IPS-15b (cell line): Measurements from ENCODE around the gene TMEM63A.

Source experiments
- H3K27me3 ChIP-seq: one replicate; pipeline ENCODE4 v1.6.1; 2013; ENCODE audit warnings: low read length; ENCODE audit not compliant: control insufficient read depth, insufficient read depth
- H3K36me3 ChIP-seq: one replicate; pipeline ENCODE4 v1.6.1; 2013; ENCODE audit warnings: low read length; ENCODE audit not compliant: control insufficient read depth, insufficient read depth
- H3K4me1 ChIP-seq: one replicate; pipeline ENCODE4 v1.6.1; 2013; ENCODE audit warnings: mild to moderate bottlenecking, low read length; ENCODE audit not compliant: control insufficient read depth, insufficient read depth
- H3K4me3 ChIP-seq: one replicate; pipeline ENCODE4 v1.5.1; 2013; ENCODE audit warnings: low read depth, low read length
- H3K9ac ChIP-seq: one replicate; pipeline ENCODE4 v1.6.1; 2013; ENCODE audit warnings: low read depth, mild to moderate bottlenecking, low read length
- H3K9me3 ChIP-seq: one replicate; pipeline ENCODE4 v1.6.1; 2013; ENCODE audit warnings: mild to moderate bottlenecking, low read length; ENCODE audit not compliant: control insufficient read depth, insufficient read depth

Gene TMEM63A

DNA sequence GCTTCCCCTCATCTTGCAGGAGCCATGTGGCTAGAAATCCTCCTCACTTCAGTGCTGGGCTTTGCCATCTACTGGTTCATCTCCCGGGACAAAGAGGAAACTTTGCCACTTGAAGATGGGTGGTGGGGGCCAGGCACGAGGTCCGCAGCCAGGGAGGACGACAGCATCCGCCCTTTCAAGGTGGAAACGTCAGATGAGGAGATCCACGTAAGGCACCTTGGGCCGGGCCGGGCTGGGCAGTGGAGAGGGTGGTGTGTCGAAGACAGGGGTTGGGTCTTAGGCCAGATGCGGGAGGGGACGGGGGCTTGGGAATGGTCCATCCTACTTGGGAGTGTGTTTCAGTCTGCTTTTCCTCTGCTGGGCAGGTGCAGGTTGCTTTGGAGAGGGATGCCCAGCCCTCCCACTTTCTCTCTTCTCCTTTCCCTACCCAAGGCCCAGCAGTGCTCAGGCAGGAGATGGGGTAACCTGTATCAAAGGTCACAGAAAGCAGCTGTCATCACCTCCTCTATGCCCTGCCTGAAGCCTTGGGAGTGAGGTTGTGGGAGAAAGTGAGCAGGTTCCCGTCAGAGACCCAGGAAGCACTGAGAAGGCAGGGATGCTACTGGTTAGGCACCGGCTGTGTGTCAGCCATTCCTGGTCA lies 53.4 kb downstream of the TMEM63A start:
- H3K4me1 ChIP-seq, result peaks cover 8% of the 10 kb centered on the region
- H3K4me3 ChIP-seq, result no peak overlapping the region
- peaks cover 11% of the 10 kb centered on the region for H3K36me3 ChIP-seq
- H3K9me3 ChIP-seq, result no peaks in the 10 kb centered on the region
- H3K27me3 ChIP-seq, result no peaks in the 10 kb centered on the region
- no peak overlapping the region for H3K9ac ChIP-seq

DNA sequence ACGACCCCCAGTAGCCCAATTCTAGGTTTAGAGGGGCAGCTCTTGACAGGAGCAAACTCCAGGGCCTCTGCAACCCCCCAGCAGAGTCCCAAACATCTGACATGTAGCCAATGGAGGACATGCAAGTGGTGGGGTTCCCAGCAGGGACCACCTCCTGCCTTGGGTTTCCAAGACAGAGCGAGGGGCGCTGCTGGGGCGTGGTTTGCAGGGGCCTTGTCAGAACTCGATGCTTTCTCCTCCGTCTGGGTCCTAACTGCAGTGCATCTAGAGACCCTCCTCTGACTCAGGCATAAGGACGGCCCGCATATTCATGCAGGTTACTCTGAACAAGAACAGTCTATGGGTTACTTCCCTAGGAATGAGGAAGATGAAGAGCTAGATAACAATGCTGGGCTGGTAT lies 55.1 kb downstream of the TMEM63A start:
- H3K4me3 ChIP-seq, result no peak overlapping the region
- peaks cover 8% of the 10 kb centered on the region for H3K4me1 ChIP-seq
- H3K27me3 ChIP-seq, result no peaks in the 10 kb centered on the region
- peaks cover 11% of the 10 kb centered on the region for H3K36me3 ChIP-seq
- H3K9ac ChIP-seq, result no peak overlapping the region
- H3K9me3 ChIP-seq, result no peaks in the 10 kb centered on the region

DNA sequence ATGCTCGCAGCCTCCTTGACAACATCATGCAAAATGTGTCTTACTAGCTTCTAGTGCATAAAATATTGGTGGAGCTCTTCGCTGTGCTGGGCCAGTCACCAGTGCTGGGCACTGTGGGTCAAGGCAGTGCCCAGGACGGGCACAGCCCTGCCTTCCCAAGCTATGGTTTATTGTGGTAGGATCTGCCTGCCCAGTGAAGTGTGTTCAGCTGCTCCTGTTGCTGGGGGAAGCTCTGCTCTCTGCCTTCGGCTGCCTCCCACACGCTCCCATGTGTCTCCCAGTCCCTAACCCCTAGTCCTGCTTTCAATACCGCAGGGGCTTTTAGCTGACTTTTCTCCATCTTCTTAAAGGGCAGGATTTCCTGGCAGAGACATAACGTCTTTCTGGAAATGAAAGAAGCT lies 56.6 kb downstream of the TMEM63A start:
- Histone ChIP-seq H3K36me3 (peaks cover 11% of the 10 kb centered on the region), H3K9ac (no peak overlapping the region), H3K9me3 (no peaks in the 10 kb centered on the region), H3K4me1 (peaks cover 8% of the 10 kb centered on the region), H3K4me3 (no peak overlapping the region), H3K27me3 (no peaks in the 10 kb centered on the region)

DNA sequence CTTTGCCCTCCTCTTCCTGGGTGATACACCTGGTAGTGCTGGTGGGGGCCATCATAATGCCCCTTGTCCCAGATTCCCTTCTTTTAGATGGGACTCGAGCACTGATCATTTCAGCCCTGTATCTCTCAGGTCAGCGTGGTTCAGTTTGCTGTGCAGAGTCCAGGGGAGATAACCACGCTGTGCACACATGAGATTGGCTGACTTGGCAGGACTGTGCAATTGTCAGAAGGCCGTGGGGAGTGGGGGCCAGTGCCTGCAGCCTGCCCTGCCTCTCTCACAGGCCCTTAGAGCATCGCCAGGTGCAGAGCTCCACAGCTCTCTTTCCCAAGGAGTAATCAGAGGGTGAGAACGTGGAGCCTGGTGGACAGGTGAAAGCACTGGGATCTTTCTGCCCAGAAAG lies 57.1 kb downstream of the TMEM63A start:
- no peak overlapping the region for H3K4me3 ChIP-seq
- no peaks in the 10 kb centered on the region for H3K27me3 ChIP-seq
- peaks cover 8% of the 10 kb centered on the region for H3K4me1 ChIP-seq
- no peak overlapping the region for H3K9ac ChIP-seq
- H3K36me3 ChIP-seq, result peaks cover 10% of the 10 kb centered on the region
- no peaks in the 10 kb centered on the region for H3K9me3 ChIP-seq

DNA sequence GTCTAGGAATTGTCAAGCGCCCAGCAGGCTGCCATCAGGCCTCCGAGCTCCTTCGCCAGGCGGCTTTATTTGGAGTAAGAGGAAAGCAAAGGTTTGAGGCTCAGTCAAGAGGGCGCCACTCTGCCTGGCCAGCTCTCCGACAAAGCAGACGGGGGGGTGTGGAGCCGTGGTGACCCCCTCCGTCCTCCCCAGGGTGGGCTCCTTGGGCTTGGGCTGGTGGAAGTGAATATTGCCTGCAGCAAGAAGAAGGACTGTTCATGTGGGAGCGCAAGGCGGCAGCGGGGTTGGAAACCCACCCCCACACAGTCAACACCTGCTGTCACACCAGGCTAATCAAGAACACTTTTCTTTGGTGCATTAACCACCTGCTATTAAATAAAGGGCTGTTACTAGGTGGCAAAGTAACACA lies 57.6 kb downstream of the TMEM63A start:
- Histone ChIP-seq H3K9me3 (no peaks in the 10 kb centered on the region), H3K4me1 (peaks cover 8% of the 10 kb centered on the region), H3K27me3 (no peaks in the 10 kb centered on the region), H3K36me3 (peaks cover 8% of the 10 kb centered on the region), H3K4me3 (no peak overlapping the region), H3K9ac (no peak overlapping the region)

DNA sequence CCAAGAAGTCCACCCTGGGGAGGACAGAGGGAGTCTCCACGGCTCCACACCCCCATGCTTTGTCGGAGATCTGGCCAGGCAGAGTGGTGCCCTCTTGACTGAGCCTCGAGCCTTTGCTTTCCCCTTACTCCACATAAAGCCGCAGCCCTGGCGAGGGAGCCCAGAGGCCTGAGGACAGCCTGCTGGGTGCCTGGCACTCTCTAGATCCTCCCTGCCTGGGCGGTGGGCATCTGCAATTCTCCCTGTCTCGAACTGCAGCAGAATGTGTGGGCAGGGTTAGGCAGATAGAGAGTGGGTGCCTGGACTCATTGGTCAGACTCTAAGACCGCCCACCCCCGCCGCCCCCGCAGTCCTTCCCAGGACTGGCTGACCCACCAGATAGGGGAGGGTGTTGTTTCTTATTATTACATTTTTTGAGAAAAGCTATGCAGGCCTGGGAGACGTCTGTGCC lies 58.3 kb downstream of the TMEM63A start:
- no peak overlapping the region for H3K9ac ChIP-seq
- no peaks in the 10 kb centered on the region for H3K27me3 ChIP-seq
- H3K4me3 ChIP-seq, result no peak overlapping the region
- peaks cover 4% of the 10 kb centered on the region for H3K36me3 ChIP-seq
- no peaks in the 10 kb centered on the region for H3K9me3 ChIP-seq
- peaks cover 8% of the 10 kb centered on the region for H3K4me1 ChIP-seq

DNA sequence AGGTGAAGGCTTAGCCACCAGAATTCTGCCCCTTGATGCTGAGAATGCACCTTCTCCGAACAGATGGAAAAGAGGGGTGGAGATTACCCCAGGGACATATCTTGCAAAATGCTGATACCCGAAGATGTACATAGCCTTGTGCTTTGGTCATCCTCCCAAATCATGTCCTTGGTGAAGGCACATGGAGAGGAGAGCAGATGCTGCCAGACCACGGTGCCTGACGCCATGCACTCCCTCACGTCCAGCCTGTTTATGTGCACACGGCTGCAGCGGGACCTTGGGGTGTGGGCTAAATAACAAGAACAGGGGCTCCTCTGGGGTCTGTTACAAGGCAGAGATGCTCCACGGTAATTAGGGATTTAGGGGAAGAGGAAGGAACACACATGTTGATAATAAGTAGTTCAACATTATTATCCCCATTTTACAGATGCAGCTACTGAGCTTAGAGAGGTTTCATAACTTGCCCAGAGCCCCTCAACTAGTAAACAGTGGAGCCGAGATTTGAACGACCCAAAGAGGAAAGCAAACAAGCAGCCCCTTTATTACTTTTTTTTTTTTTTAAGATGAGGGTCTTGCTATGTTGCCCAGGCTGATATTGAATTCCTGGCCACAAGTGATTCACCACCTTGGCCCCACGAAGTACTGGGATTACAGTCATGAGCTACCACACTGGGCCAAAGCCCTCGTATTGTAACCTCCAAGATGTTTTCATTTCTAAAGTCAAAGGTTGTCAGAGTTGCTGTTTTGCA lies 59.4 kb downstream of the TMEM63A start:
- peaks cover 2% of the 10 kb centered on the region for H3K36me3 ChIP-seq
- H3K9me3 ChIP-seq, result no peaks in the 10 kb centered on the region
- peaks cover 15% of the 10 kb centered on the region for H3K4me1 ChIP-seq
- no peaks in the 10 kb centered on the region for H3K27me3 ChIP-seq
- H3K4me3 ChIP-seq, result no peak overlapping the region
- H3K9ac ChIP-seq, result no peak overlapping the region

DNA sequence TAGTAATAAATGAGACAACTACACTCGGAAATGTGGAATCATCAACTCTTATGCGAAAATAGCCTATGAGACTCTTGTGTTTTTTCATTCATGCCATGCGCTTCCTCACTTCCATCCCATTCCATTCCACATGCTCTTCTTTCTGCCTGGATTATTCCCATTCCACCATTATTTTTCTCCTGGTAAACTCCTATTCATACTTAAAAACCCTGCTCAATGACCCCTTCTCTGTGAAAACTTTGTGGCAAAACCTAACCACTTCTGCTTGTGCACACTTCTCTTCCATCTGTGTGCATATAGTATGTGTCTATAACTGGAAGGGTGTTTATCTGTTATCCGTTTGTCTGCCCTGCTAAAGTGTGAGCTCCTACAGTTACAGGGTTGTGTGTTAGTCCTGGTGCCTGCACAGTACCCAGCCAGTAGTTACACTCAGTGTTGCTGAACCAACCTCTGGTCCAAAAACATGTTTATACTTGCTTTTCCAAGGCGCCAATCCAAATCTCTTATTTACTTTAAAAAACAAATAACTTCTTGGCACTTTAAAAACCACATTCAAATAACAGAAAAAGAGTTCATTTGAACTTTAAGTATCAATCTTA lies 61.6 kb downstream of the TMEM63A start:
- Histone ChIP-seq H3K36me3 (peaks cover under 1% of the 10 kb centered on the region), H3K9ac (no peak overlapping the region), H3K27me3 (no peaks in the 10 kb centered on the region)

DNA sequence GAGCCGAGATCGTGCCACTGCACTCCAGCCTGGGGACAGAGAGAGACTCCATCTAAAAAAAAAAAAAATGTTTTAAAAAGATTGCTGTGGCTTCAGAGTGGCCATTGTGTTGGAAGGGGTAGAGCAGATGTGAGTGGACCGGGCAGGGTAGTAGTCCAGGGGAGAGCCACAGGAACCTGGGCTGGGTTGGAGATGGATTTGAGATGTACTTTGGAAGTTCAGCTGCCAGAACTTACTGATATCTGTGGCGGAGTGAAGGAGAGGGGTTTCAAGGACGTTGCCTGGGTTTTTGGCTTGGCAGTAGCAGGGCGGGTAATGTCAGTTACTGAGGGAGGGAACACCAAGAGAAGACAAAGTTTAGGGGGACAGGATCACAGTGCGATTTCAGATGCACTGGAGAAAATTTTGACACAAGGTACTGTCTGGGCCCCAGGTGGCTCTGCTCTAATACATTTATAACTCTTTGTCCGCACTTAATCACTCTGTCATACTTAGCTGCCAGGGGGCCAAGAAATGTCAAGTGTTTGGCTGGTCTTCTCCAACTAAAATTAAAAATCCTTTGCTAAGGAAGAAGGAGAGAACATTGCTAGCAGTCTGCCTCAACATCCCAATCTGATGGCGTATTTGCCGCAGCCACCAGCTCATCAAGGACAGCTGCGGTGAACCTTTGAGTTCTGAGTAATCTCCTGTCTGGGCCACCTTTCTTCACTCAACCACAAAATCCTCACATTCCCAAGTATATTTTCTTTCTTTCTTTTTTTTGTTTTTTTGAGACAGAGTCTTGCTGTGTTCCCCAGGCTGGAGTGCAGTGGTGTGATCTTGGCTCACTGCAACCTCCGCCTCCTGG lies 62.6 kb downstream of the TMEM63A start:
- Histone ChIP-seq H3K27me3 (no peaks in the 10 kb centered on the region), H3K9me3 (no peaks in the 10 kb centered on the region), H3K4me1 (peaks cover 20% of the 10 kb centered on the region), H3K4me3 (no peak overlapping the region), H3K36me3 (no peaks in the 10 kb centered on the region), H3K9ac (no peak overlapping the region)

More for the DNA sequence above, 61.6 kb downstream of the TMEM63A start:
- Histone ChIP-seq H3K4me3 (no peak overlapping the region), H3K9me3 (no peaks in the 10 kb centered on the region), H3K4me1 (peaks cover 20% of the 10 kb centered on the region)

DNA sequence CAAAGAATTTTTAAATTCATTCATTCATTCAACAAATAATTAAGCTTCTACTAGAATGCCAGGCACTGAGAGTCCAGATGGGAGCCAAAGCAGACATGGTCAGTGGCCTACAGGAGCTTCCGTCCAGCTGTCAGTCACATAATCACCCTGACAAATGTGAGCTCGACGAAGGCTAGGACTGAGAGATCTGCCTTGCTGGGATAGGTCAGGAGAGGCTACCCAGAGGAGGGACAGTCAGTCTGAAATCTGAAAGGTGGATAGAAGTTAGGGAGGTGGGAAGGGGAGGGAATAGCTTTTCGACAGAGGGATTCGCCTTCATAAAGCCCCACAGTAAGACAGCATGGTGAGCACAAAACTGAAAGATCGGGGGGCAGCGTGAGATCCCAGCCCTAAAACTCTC lies 64.0 kb downstream of the TMEM63A start:
- H3K9ac ChIP-seq, result no peak overlapping the region
- H3K4me1 ChIP-seq, result peaks cover 24% of the 10 kb centered on the region
- no peaks in the 10 kb centered on the region for H3K36me3 ChIP-seq
- no peaks in the 10 kb centered on the region for H3K9me3 ChIP-seq
- H3K4me3 ChIP-seq, result no peak overlapping the region
- no peaks in the 10 kb centered on the region for H3K27me3 ChIP-seq

DNA sequence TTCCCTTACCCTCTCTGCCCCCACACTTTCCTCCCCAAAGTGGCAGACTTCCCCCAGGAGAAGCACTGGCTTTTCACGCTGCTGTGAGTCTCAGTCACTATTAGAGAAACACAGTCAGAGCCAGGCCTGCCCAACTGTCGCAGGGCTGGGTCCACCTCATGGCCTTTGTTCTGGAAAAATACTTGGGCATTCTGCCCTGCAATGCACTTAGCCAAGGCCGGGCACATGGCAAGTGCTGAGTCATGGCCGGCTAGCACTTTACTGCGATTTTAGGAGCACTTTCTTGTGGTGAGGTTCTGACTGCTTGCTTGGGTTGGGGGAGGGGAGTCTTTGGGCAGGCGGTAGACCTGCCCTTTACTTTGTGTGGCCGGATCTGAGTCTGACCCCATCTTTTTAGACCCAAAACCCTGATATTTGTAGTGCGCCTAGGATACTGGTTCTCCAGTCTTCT lies 64.5 kb downstream of the TMEM63A start:
- no peaks in the 10 kb centered on the region for H3K9me3 ChIP-seq
- no peak overlapping the region for H3K9ac ChIP-seq
- peaks cover 24% of the 10 kb centered on the region for H3K4me1 ChIP-seq
- H3K4me3 ChIP-seq, result no peak overlapping the region
- H3K36me3 ChIP-seq, result peaks cover 2% of the 10 kb centered on the region
- no peaks in the 10 kb centered on the region for H3K27me3 ChIP-seq
